GM21717 (cell line): ENCODE measurements around the gene NRG3.

Experiments
- ATAC-seq: cut with Tn5 transposase; IDR thresholded peaks from one replicate; pipeline ENCODE4 v1.9.1; 2021; ENCODE audit warnings: mild to moderate bottlenecking, moderate library complexity; ENCODE audit not compliant: unreplicated experiment

Gene NRG3

GRCh38 chr10:81882011-81882410 lies 7.0 kb downstream of the NRG3 start:
- no peak for ATAC-seq

- no peak for ATAC-seq
Observed at GRCh38 chr10:81884856-81885255, 9.9 kb downstream of the NRG3 start.

GRCh38 chr10:81885491-81885890 lies 10.5 kb downstream of the NRG3 start:
- ATAC-seq, result no peak

GRCh38 chr10:81886939-81887338 lies 11.9 kb downstream of the NRG3 start:
- no peak for ATAC-seq

GRCh38 chr10:81889181-81889769 lies 14.3 kb downstream of the NRG3 start:
- no peak for ATAC-seq

- no peak for ATAC-seq
Observed at GRCh38 chr10:81894616-81895015, 19.6 kb downstream of the NRG3 start.

GRCh38 chr10:81898518-81898917 lies 23.5 kb downstream of the NRG3 start:
- ATAC-seq, result no peak

GRCh38 chr10:81900989-81901388 lies 26.0 kb downstream of the NRG3 start:
- no peak for ATAC-seq

- no peak for ATAC-seq
Observed at GRCh38 chr10:81903472-81903871, 28.5 kb downstream of the NRG3 start.

- no peak for ATAC-seq
Observed at GRCh38 chr10:81905161-81905560, 30.2 kb downstream of the NRG3 start.

- ATAC-seq, result no peak
Observed at GRCh38 chr10:81909453-81909852, 34.5 kb downstream of the NRG3 start.

- ATAC-seq, result no peak
Observed at GRCh38 chr10:81911328-81911727, 36.3 kb downstream of the NRG3 start.

GRCh38 chr10:81914736-81915503 lies 39.9 kb downstream of the NRG3 start:
- ATAC-seq, result no peak

- ATAC-seq, result no peak
Observed at GRCh38 chr10:81915504-81915897, 40.5 kb downstream of the NRG3 start.

- ATAC-seq, result no peak
Observed at GRCh38 chr10:81917666-81918065, 42.7 kb downstream of the NRG3 start.

- ATAC-seq, result no peak
Observed at GRCh38 chr10:81918766-81919165, 43.8 kb downstream of the NRG3 start.

- no peak for ATAC-seq
Observed at GRCh38 chr10:81920213-81920829, 45.3 kb downstream of the NRG3 start.

- ATAC-seq, result no peak
Observed at GRCh38 chr10:81928119-81928518, 53.1 kb downstream of the NRG3 start.

- ATAC-seq, result no peak
Observed at GRCh38 chr10:81943583-81943982, 68.6 kb downstream of the NRG3 start.

- ATAC-seq, result no peak
Observed at GRCh38 chr10:81944609-81945008, 69.6 kb downstream of the NRG3 start.

- no peak for ATAC-seq
Observed at GRCh38 chr10:81949283-81949682, 74.3 kb downstream of the NRG3 start.

GRCh38 chr10:81950358-81950757 lies 75.4 kb downstream of the NRG3 start:
- no peak for ATAC-seq
